G401.6 (cell line): ENCODE data around the gene SPSB3.

ENCODE experiments used
- FAIRE-seq: peaks from 2 replicates; lab custom pipeline; 2012; peaks lifted over from hg19 to GRCh38; lab: Jason Lieb, UNC

The SPSB3 gene

GRCh38 chr16:1782408-1783264 is at the start of gene SPSB3, which contains the start of gene NUBP2:
SPSB3 (minus strand) TSS chr16:1782571; CDS start chr16:1781483, 1,088 bp downstream.
NUBP2 (plus strand) TSS chr16:1782960; CDS start chr16:1783021, 61 bp downstream.
- peak; percentile 99 for FAIRE-seq

GRCh38 chr16:1831186-1832075 is 49.1 kb upstream of the SPSB3 start:
- no peak for FAIRE-seq

GRCh38 chr16:1830213-1830612 is 47.8 kb upstream of the SPSB3 start:
- no peak for FAIRE-seq

- no peak for FAIRE-seq
These were observed 46.5 kb upstream of the SPSB3 start for GRCh38 chr16:1828645-1829410.

GRCh38 chr16:1826691-1827573 is 44.6 kb upstream of the SPSB3 start, which contains the start of the genes FAHD1 and HAGH:
FAHD1 (plus strand) TSS chr16:1827206; CDS start chr16:1827239, 33 bp downstream.
HAGH (minus strand) TSS chr16:1826825; CDS start chr16:1826787, 38 bp downstream.
- no peak for FAIRE-seq

GRCh38 chr16:1825864-1826690 is 43.7 kb upstream of the SPSB3 start:
- no peak for FAIRE-seq

- no peak for FAIRE-seq
These were observed 43.1 kb upstream of the SPSB3 start for GRCh38 chr16:1825381-1825863.

- FAIRE-seq = peak; percentile 71
These were observed 41.5 kb upstream of the SPSB3 start for GRCh38 chr16:1823821-1824220.

- no peak for FAIRE-seq
These were observed 40.4 kb upstream of the SPSB3 start for GRCh38 chr16:1822801-1823200.

GRCh38 chr16:1821861-1822611 is 39.7 kb upstream of the SPSB3 start:
- FAIRE-seq = no peak

GRCh38 chr16:1820946-1821290 is 38.5 kb upstream of the SPSB3 start:
- FAIRE-seq = no peak

- FAIRE-seq = no peak
These were observed 38.0 kb upstream of the SPSB3 start for GRCh38 chr16:1820096-1820945.

GRCh38 chr16:1819611-1820010 is 37.2 kb upstream of the SPSB3 start:
- no peak for FAIRE-seq

- no peak for FAIRE-seq
These were observed 36.6 kb upstream of the SPSB3 start for GRCh38 chr16:1818873-1819525.

GRCh38 chr16:1818204-1818872 is 36.0 kb upstream of the SPSB3 start:
- FAIRE-seq = no peak

- FAIRE-seq = no peak
These were observed 35.3 kb upstream of the SPSB3 start for GRCh38 chr16:1817716-1818115.

- no peak for FAIRE-seq
These were observed 34.9 kb upstream of the SPSB3 start for GRCh38 chr16:1817276-1817589.
